A549 (cell line): Measurements from ENCODE around the gene PAEP. TPM values are rescaled to one million over a fixed set of nuclear protein-coding genes. Genes with fewer than 3 reads are reported as not detected.

Experiments used
- ATAC-seq, 2 experiments: fragments of 200-7000 bp in 1 of 2; fragments of >200 bp in 1 of 2; cut with Nextera tagmentation in 1 of 2; cut with Tn5 transposase in 1 of 2; 3 replicates each; pipeline versions ENCODE4 v1.8.0 to v1.9.1; 2018 to 2020; ENCODE audit warnings: mild to moderate bottlenecking in 1 of 2, moderate library complexity in 1 of 2
- CTCF ChIA-PET: fragments of 300-600 bp; sonication (Branson Sonifier 250); formaldehyde crosslinking; extraction: SDS; loops from one replicate; lab custom pipeline; 2021; ENCODE audit warnings: antibody characterized with exemption, inconsistent platforms; lab: Yijun Ruan, JAX
- POLR2A ChIA-PET: fragments of 350-600 bp; formaldehyde crosslinking; extraction: SDS; loops from one replicate; lab custom pipeline; 2021; ENCODE audit warnings: antibody characterized with exemption, inconsistent platforms; lab: Yijun Ruan, JAX
- DNase-seq, 2 experiments: peaks; one replicate each; pipeline versions ENCODE4 v3.0.0 to v3.0.0-alpha.2; 2011 to 2016; ENCODE audit warnings: low read depth in 1 of 2, low spot score in 1 of 2
- FAIRE-seq: peaks from 2 replicates; lab custom pipeline; 2011; peaks lifted over from hg19 to GRCh38; lab: Jason Lieb, UNC
- H3K27ac ChIP-seq, 2 experiments: fragments of >200 bp; sonication (Bioruptor Twin); formaldehyde crosslinking; 3 replicates each; pipeline ENCODE4 v1.5.1; 2016 to 2017
- H3K4me1 ChIP-seq: fragments of >200 bp; sonication (Bioruptor Twin); formaldehyde crosslinking; 3 replicates; pipeline ENCODE4 v1.6.1; 2016
- H3K4me2 ChIP-seq: fragments of >200 bp; sonication (Bioruptor Twin); formaldehyde crosslinking; 3 replicates; pipeline ENCODE4 v1.6.1; 2016
- H3K4me3 ChIP-seq: fragments of >200 bp; sonication (Bioruptor Twin); formaldehyde crosslinking; 3 replicates; pipeline ENCODE4 v1.5.1; 2016
- H3K9me3 ChIP-seq: fragments of >200 bp; sonication (Bioruptor Twin); formaldehyde crosslinking; 3 replicates; pipeline ENCODE4 v1.6.1; 2016
- ATOH8 ChIP-seq: fragments of 250-450 bp; sonication (Bioruptor Pico); IDR thresholded peaks from 2 replicates; pipeline ENCODE4 v1.5.0; 2020; ENCODE audit warnings: low read depth, mild to moderate bottlenecking, moderate library complexity
- BHLHE40 ChIP-seq: IDR thresholded peaks from 2 replicates; pipeline ENCODE4 v1.6.1; 2012; ENCODE audit warnings: low read depth, low read length, inconsistent platforms
- CHD4 ChIP-seq: fragments of 200-600 bp; sonication (generic); IDR thresholded peaks from 2 replicates; pipeline ENCODE4 v1.6.1; 2016; ENCODE audit warnings: antibody characterized with exemption, mild to moderate bottlenecking, borderline replicate concordance
- EHF ChIP-seq: fragments of 250-450 bp; sonication (Bioruptor Pico); IDR thresholded peaks from 2 replicates; pipeline ENCODE4 v1.5.0; 2020; ENCODE audit warnings: mild to moderate bottlenecking
- FOXS1 ChIP-seq: fragments of 250-450 bp; sonication (Bioruptor Pico); IDR thresholded peaks from 2 replicates; pipeline ENCODE4 v1.5.0; 2020; ENCODE audit warnings: mild to moderate bottlenecking, moderate library complexity
- HES2 ChIP-seq: fragments of >200 bp; sonication (Bioruptor Twin); formaldehyde crosslinking; IDR thresholded peaks from 2 replicates; pipeline ENCODE4 v1.6.1; 2016
- HMGXB4 ChIP-seq: fragments of 250-450 bp; sonication (Bioruptor Pico); IDR thresholded peaks from 2 replicates; pipeline ENCODE4 v1.5.0; 2021; ENCODE audit warnings: mild to moderate bottlenecking, moderate library complexity, borderline replicate concordance
- HOXB13 ChIP-seq: fragments of 250-450 bp; sonication (Bioruptor Pico); IDR thresholded peaks from 2 replicates; pipeline ENCODE4 v1.5.0; 2020; ENCODE audit warnings: low read depth, mild to moderate bottlenecking, moderate library complexity
- JUN ChIP-seq, 2 experiments: fragments of >200 bp; sonication (Bioruptor Twin); formaldehyde crosslinking; IDR thresholded peaks; 2 replicates in 1 of 2; 3 replicates in 1 of 2; pipeline ENCODE4 v1.6.1; 2016 to 2017
- KDM1A ChIP-seq: fragments of 200-600 bp; sonication (generic); IDR thresholded peaks from 2 replicates; pipeline ENCODE4 v1.6.1; 2016; ENCODE audit warnings: low read depth, mild to moderate bottlenecking
- NPAS2 ChIP-seq: fragments of 250-450 bp; sonication (Bioruptor Pico); IDR thresholded peaks from 2 replicates; pipeline ENCODE4 v1.8.0; 2022; ENCODE audit warnings: mild to moderate bottlenecking, moderate library complexity, borderline replicate concordance
- PBX3 ChIP-seq: IDR thresholded peaks from 2 replicates; pipeline ENCODE4 v1.6.1; 2012
- RAD21 ChIP-seq, 2 experiments: fragments of >200 bp in 1 of 2; sonication (Bioruptor Twin) in 1 of 2; formaldehyde crosslinking in 1 of 2; IDR thresholded peaks in 1 of 2; conservative IDR thresholded peaks in 1 of 2; 2 replicates in 1 of 2; 3 replicates in 1 of 2; pipeline ENCODE4 v1.6.1; 2012 to 2018; ENCODE audit warnings: inconsistent platforms in 1 of 2
- RARB ChIP-seq: fragments of 250-450 bp; sonication (Bioruptor Pico); IDR thresholded peaks from 2 replicates; pipeline ENCODE4 v1.8.0; 2021; ENCODE audit warnings: mild to moderate bottlenecking, moderate library complexity
- RNF2 ChIP-seq: fragments of 200-600 bp; sonication (generic); IDR thresholded peaks from 2 replicates; pipeline ENCODE4 v1.6.1; 2016; ENCODE audit warnings: low read depth, mild to moderate bottlenecking, antibody characterized with exemption, moderate library complexity, borderline replicate concordance
- SMC3 ChIP-seq: fragments of >200 bp; sonication (Bioruptor Twin); formaldehyde crosslinking; IDR thresholded peaks from 3 replicates; pipeline ENCODE4 v1.6.1; 2018; ENCODE audit warnings: inconsistent platforms
- TFCP2L1 ChIP-seq: fragments of 250-450 bp; sonication (Bioruptor Pico); IDR thresholded peaks from 2 replicates; pipeline ENCODE4 v1.5.0; 2021; ENCODE audit warnings: mild to moderate bottlenecking
- USF2 ChIP-seq: fragments of 450-650 bp; IDR thresholded peaks from 2 replicates; pipeline ENCODE4 v1.6.1; 2014; ENCODE audit warnings: antibody characterized with exemption
- ZC3H11A ChIP-seq: fragments of 450-650 bp; IDR thresholded peaks from 2 replicates; pipeline ENCODE4 v1.6.1; 2014; ENCODE audit warnings: antibody characterized with exemption, mild to moderate bottlenecking
- ZFP36 ChIP-seq: fragments of 450-650 bp; IDR thresholded peaks from 2 replicates; pipeline ENCODE4 v1.6.1; 2014; ENCODE audit warnings: borderline replicate concordance; ENCODE audit not compliant: partially characterized antibody
- WGBS: methylation state at CpG from one replicate; pipeline ENCODE4 v1.1.6; 2017; ENCODE audit errors: missing lambda C conversion rate; 5-methylcytosine and 5-hydroxymethylcytosine counted together
- polyA plus RNA-seq, 4 experiments: library from polyadenylated mRNA; depleted of rRNA in 3 of 4; stranded (reverse); fragments of >200 nt; fragmentation: RNase III in 1 of 4; extraction: RNeasy Plus Mini Kit Qiagen cat#74134 plus additional on column Dnase treatment in 1 of 4; gene quantifications; 2 replicates in 3 of 4; 3 replicates in 1 of 4; pipeline ENCODE4 v1.2.3, GENCODE V29; 2011 to 2017

Gene PAEP
- polyA plus RNA-seq, 2 of the 4 experiments (the other 2 are of a cell fraction) = not detected

GRCh38 chr9:135515083-135515951 lies 46.2 kb upstream of the PAEP start:
- H3K4me1 ChIP-seq = no peaks in the 10 kb centered on the region
- no peak for FAIRE-seq
- ATAC-seq = no peak
- ChIA-PET CTCF (interaction anchor here (1.3 kb wide), 1 partner anchor 10 kb away, joined by 10 read pairs; no protein-coding TSS in a partner anchor), POLR2A (no interaction called here)
- no peak overlapping the region for H3K4me3 ChIP-seq
- DNase-seq = no peak
- no peak for TF ChIP-seq HES2
- TF ChIP-seq RARB (CRISPR knock-in tag) = no peak
- TF ChIP-seq RAD21 (conservative IDR thresholded peaks at IDR 0.05 in 1 of 2, IDR thresholded peaks at IDR 0.05 in 1 of 2) = no peak
- TF ChIP-seq EHF (CRISPR knock-in tag) = no peak
- no peak for TF ChIP-seq RNF2
- TF ChIP-seq ZC3H11A = no peak
- no peak for TF ChIP-seq SMC3
- TF ChIP-seq FOXS1 (CRISPR knock-in tag) = no peak
- TF ChIP-seq ZFP36 = no peak
- no peak for TF ChIP-seq TFCP2L1 (CRISPR knock-in tag)
- TF ChIP-seq HMGXB4 (CRISPR knock-in tag) = no peak
- no peaks in the 10 kb centered on the region for H3K9me3 ChIP-seq
- 74% methylated on average over 23 of the region's 31 CpGs for WGBS
- H3K4me2 ChIP-seq = no peak overlapping the region
- no peak overlapping the region for H3K27ac ChIP-seq

- Histone ChIP-seq H3K9me3 (no peaks in the 10 kb centered on the region), H3K27ac (no peak overlapping the region), H3K4me3 (no peak overlapping the region), H3K4me2 (no peak overlapping the region), H3K4me1 (no peaks in the 10 kb centered on the region)
- TF ChIP-seq NPAS2 (CRISPR knock-in tag) (no peak), BHLHE40 (no peak), KDM1A (no peak), ZC3H11A (no peak), FOXS1 (CRISPR knock-in tag) (no peak), USF2 (no peak), JUN (IDR thresholded peaks at IDR 0.05) (no peak), CHD4 (no peak), PBX3 (no peak), ATOH8 (no peak), RAD21 (conservative IDR thresholded peaks at IDR 0.05 in 1 of 2, IDR thresholded peaks at IDR 0.05 in 1 of 2) (no peak), RNF2 (no peak), HOXB13 (CRISPR knock-in tag) (no peak)
- WGBS = 64% methylated on average over 21 of the region's 25 CpGs
- DNase-seq (no peak), ATAC-seq (no peak), FAIRE-seq (no peak)
- CTCF ChIA-PET = no interaction called here
- POLR2A ChIA-PET = no interaction called here
Observed at GRCh38 chr9:135516132-135516860, 45.3 kb upstream of the PAEP start.
